H1 (cell line): ENCODE results near the gene SLC15A1. TPM values are rescaled to one million over a fixed set of nuclear protein-coding genes. Genes with fewer than 3 reads are reported as not detected.

Experiments
- CTCF ChIA-PET: fragments of 300-600 bp; sonication (Branson Sonifier 250); formaldehyde crosslinking; loops from one replicate; lab custom pipeline; 2021; ENCODE audit not compliant: partially characterized antibody; lab: Charles Lee
- POLR2A ChIA-PET: fragments of 300-600 bp; sonication (Branson Sonifier 250); formaldehyde crosslinking; loops from one replicate; lab custom pipeline; 2021; ENCODE audit warnings: inconsistent platforms; ENCODE audit not compliant: partially characterized antibody; lab: Charles Lee
- DNase-seq, 2 experiments: peaks; one replicate each; pipeline versions ENCODE4 v3.0.0 to v3.0.0-alpha.2; 2010 to 2022; ENCODE audit warnings: low spot score in 2 of 2, low read depth in 1 of 2, mixed read lengths in 1 of 2
- FAIRE-seq: peaks from 2 replicates; lab custom pipeline; 2011; peaks lifted over from hg19 to GRCh38; lab: Jason Lieb, UNC
- H2AFZ ChIP-seq: 2 replicates; pipeline ENCODE4 v1.8.1; 2012; ENCODE audit warnings: low read length, inconsistent platforms
- H2AK5ac ChIP-seq: 2 replicates; pipeline ENCODE4 v1.6.1; 2013; ENCODE audit warnings: low read depth, low read length
- H2BK120ac ChIP-seq: replicated peaks from 2 replicates; pipeline ENCODE3; 2013; ENCODE audit warnings: low read depth, low read length, inconsistent platforms
- H2BK12ac ChIP-seq: 2 replicates; pipeline ENCODE4 v1.6.1; 2013; ENCODE audit warnings: low read depth, low read length
- H2BK15ac ChIP-seq: 2 replicates; pipeline ENCODE4 v1.6.1; 2013; ENCODE audit warnings: low read length
- H2BK20ac ChIP-seq: 2 replicates; pipeline ENCODE4 v1.6.1; 2013; ENCODE audit warnings: low read length
- H2BK5ac ChIP-seq: 2 replicates; pipeline ENCODE4 v1.6.1; 2013; ENCODE audit warnings: low read depth, low read length
- H3K14ac ChIP-seq: 2 replicates; pipeline ENCODE4 v1.6.1; 2013; ENCODE audit warnings: inconsistent platforms; ENCODE audit not compliant: insufficient read length
- H3K18ac ChIP-seq: 2 replicates; pipeline ENCODE4 v1.6.1; 2013; ENCODE audit warnings: low read length; ENCODE audit errors: extremely low read depth
- H3K23ac ChIP-seq: 2 replicates; pipeline ENCODE4 v1.6.1; 2013; ENCODE audit warnings: inconsistent platforms; ENCODE audit not compliant: insufficient read length
- H3K23me2 ChIP-seq: 2 replicates; pipeline ENCODE4 v1.6.1; 2013; ENCODE audit warnings: low read depth, low read length
- H3K27ac ChIP-seq: 2 replicates; pipeline ENCODE4 v1.6.1; 2011; ENCODE audit warnings: low read depth, low read length, inconsistent platforms
- H3K27me3 ChIP-seq, 4 experiments: replicated peaks in 1 of 4; 1 replicate in 1 of 4; 2 replicates in 3 of 4; pipeline versions ENCODE4 v1.6.1 to v1.8.1; 2011 to 2013; ENCODE audit warnings: low read length in 3 of 4, mild to moderate bottlenecking in 3 of 4, inconsistent platforms in 2 of 4, mixed read lengths in 2 of 4, moderate library complexity in 1 of 4; ENCODE audit not compliant: control insufficient read depth in 3 of 4, insufficient read depth in 3 of 4; ENCODE audit errors: extremely low read depth in 1 of 4
- H3K36me3 ChIP-seq, 4 experiments: 2 replicates each; pipeline versions ENCODE4 v1.6.1 to v1.8.1; 2011 to 2013; ENCODE audit warnings: mild to moderate bottlenecking in 4 of 4, low read length in 3 of 4, moderate library complexity in 2 of 4, control low read depth in 1 of 4, inconsistent platforms in 1 of 4; ENCODE audit not compliant: insufficient read depth in 4 of 4, control insufficient read depth in 2 of 4
- H3K4ac ChIP-seq: replicated peaks from 2 replicates; pipeline ENCODE3; 2013; ENCODE audit warnings: low read length, low read depth, mixed read lengths, inconsistent platforms; ENCODE audit not compliant: insufficient read length
- H3K4me1 ChIP-seq, 4 experiments: replicated peaks in 1 of 4; 1 replicate in 1 of 4; 2 replicates in 3 of 4; pipeline versions ENCODE4 v1.6.1 to v1.8.1; 2011 to 2013; ENCODE audit warnings: low read length in 3 of 4, inconsistent platforms in 2 of 4, mixed read lengths in 1 of 4; ENCODE audit not compliant: insufficient read depth in 4 of 4, control insufficient read depth in 3 of 4
- H3K4me2 ChIP-seq, 2 experiments: 2 replicates each; pipeline versions ENCODE4 v1.6.1 to v1.8.1; 2011 to 2013; ENCODE audit warnings: low read depth in 2 of 2, low read length in 2 of 2, control low read depth in 1 of 2, inconsistent platforms in 1 of 2, mild to moderate bottlenecking in 1 of 2; ENCODE audit not compliant: insufficient read depth in 1 of 2
- H3K4me3 ChIP-seq, 4 experiments: fragments of 200-600, 300-600 bp in 1 of 4; sonication (generic), shearing (Covaris generic), sonication (Bioruptor Twin) in 1 of 4; 2 replicates each; pipeline versions ENCODE4 v1.5.1 to v1.8.1; 2011 to 2016; ENCODE audit warnings: low read length in 4 of 4, low read depth in 3 of 4, control low read depth in 2 of 4, inconsistent platforms in 2 of 4, mild to moderate bottlenecking in 2 of 4, mixed read lengths in 1 of 4, moderate library complexity in 1 of 4; ENCODE audit not compliant: insufficient read depth in 2 of 4; ENCODE audit errors: extremely low read depth in 1 of 4
- H3K56ac ChIP-seq: replicated peaks from 2 replicates; pipeline ENCODE3; 2013; ENCODE audit warnings: low read depth, mild to moderate bottlenecking, mixed read lengths, low read length, inconsistent platforms; ENCODE audit not compliant: insufficient read length
- H3K79me1 ChIP-seq: 2 replicates; pipeline ENCODE4 v1.6.1; 2013; ENCODE audit warnings: low read depth, low read length, control low read depth
- H3K79me2 ChIP-seq, 2 experiments: 2 replicates each; pipeline versions ENCODE4 v1.6.1 to v1.8.1; 2012 to 2013; ENCODE audit warnings: low read length in 2 of 2, mild to moderate bottlenecking in 2 of 2, inconsistent platforms in 1 of 2; ENCODE audit not compliant: insufficient read depth in 2 of 2, control insufficient read depth in 1 of 2
- H3K9ac ChIP-seq, 4 experiments: replicated peaks in 1 of 4; 1 replicate in 1 of 4; 2 replicates in 3 of 4; pipeline versions ENCODE4 v1.6.1 to v1.8.1; 2011 to 2013; ENCODE audit warnings: low read depth in 3 of 4, low read length in 3 of 4, control low read depth in 2 of 4, mild to moderate bottlenecking in 2 of 4, moderate library complexity in 2 of 4, inconsistent platforms in 1 of 4; ENCODE audit errors: extremely low read depth in 1 of 4
- H3K9me3 ChIP-seq, 2 experiments: 2 replicates each; pipeline versions ENCODE4 v1.6.1 to v1.8.1; 2012 to 2013; ENCODE audit warnings: mild to moderate bottlenecking in 2 of 2, moderate library complexity in 2 of 2, control low read depth in 1 of 2, inconsistent platforms in 1 of 2, low read depth in 1 of 2, low read length in 1 of 2, mixed read lengths in 1 of 2; ENCODE audit not compliant: insufficient read depth in 2 of 2
- H4K20me1 ChIP-seq, 2 experiments: replicated peaks in 1 of 2; 2 replicates each; pipeline versions ENCODE3 to v1.8.1; 2011 to 2013; ENCODE audit warnings: inconsistent platforms in 2 of 2, low read length in 2 of 2, mild to moderate bottlenecking in 1 of 2; ENCODE audit not compliant: insufficient read depth in 2 of 2, control insufficient read depth in 1 of 2
- H4K5ac ChIP-seq: 2 replicates; pipeline ENCODE4 v1.6.1; 2013; ENCODE audit warnings: low read length, low read depth, mixed read lengths, inconsistent platforms; ENCODE audit not compliant: insufficient read length
- H4K8ac ChIP-seq: 2 replicates; pipeline ENCODE4 v1.8.0; 2013; ENCODE audit warnings: mild to moderate bottlenecking, moderate library complexity, low read length, inconsistent platforms; ENCODE audit not compliant: insufficient read depth; ENCODE audit errors: extremely low read depth
- H4K91ac ChIP-seq: replicated peaks from 2 replicates; pipeline ENCODE3; 2013; ENCODE audit warnings: low read length, mixed read lengths, inconsistent platforms; ENCODE audit not compliant: insufficient read length
- NANOG ChIP-seq: IDR thresholded peaks from 2 replicates; pipeline ENCODE4 v1.6.1; 2011; ENCODE audit warnings: low read length, low read depth, mild to moderate bottlenecking, inconsistent platforms; ENCODE audit not compliant: insufficient read depth, poor library complexity, severe bottlenecking
- PHF8 ChIP-seq: fragments of 200-600 bp; sonication (generic); conservative IDR thresholded peaks from 2 replicates; pipeline ENCODE4 v1.7.1; 2012; ENCODE audit warnings: low read depth, mild to moderate bottlenecking, inconsistent platforms, low read length, moderate library complexity
- TEAD4 ChIP-seq: IDR thresholded peaks from 2 replicates; pipeline ENCODE4 v1.6.1; 2012; ENCODE audit warnings: low read depth, low read length, inconsistent platforms, mixed read lengths
- WGBS, 2 experiments: shearing (Covaris generic) in 1 of 2; methylation state at CpG; one replicate each; pipeline versions ENCODE4 v1.1.6 to v1.1.7; 2013 to 2015; ENCODE audit warnings: low lambda C conversion rate in 2 of 2, mixed read lengths in 2 of 2, inconsistent platforms in 1 of 2, low coverage in 1 of 2, missing lambda C conversion rate in 1 of 2; ENCODE audit not compliant: insufficient replicate concordance in 2 of 2, insufficient coverage in 1 of 2, insufficient read length in 1 of 2; ENCODE audit errors: extremely low coverage in 1 of 2, missing lambda C conversion rate in 1 of 2; 5-methylcytosine and 5-hydroxymethylcytosine counted together
- polyA plus RNA-seq, 7 experiments: library from polyadenylated mRNA; depleted of rRNA in 3 of 7; stranded (reverse) in 5 of 7; unstranded in 2 of 7; fragments of >200 nt in 5 of 7; fragments of 200-250 nt in 2 of 7; gene quantifications; 1 replicate in 5 of 7; 2 replicates in 1 of 7; 4 replicates in 1 of 7; pipeline versions ENCODE4 v1.2.1 to v1.2.3, GENCODE V29; 2011 to 2013; ENCODE audit warnings: missing spikeins in 2 of 7, mixed read lengths in 2 of 7
- total RNA-seq: library from RNA; stranded (reverse); fragmentation: NEBNext Ultra II Directional; extraction: Animal tissue kit (Norgen Biotek cat#: 25700); gene quantifications from 2 replicates; pipeline ENCODE4 v1.2.1, GENCODE V29; 2021

SLC15A1 gene
- total and polyA plus RNA-seq, 2 of the 8 experiments (the other 6 are each of a cell fraction or from before 2014, with no cell fraction given) = 1.3 to 2.4 TPM

DNA sequence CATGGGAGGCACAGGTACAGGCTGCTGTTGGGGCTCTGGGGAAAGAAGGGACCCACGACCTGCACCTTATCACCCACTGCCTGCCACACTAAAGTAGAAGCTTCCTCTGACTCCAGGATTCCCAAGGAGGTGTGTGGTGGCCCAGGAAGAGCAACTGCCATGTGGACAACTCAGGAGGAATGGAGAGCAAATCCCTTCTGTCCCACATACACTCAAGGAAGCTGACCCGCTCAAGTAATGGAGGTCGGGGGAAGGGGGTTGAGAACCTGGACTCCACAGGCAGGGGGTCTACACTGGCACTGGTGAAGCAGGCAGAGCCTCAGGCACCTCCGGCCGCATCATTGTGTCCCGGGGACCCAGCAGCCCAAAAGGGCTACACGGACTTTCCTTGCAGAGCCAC is 29.4 kb upstream of the SLC15A1 start:
- H3K27ac ChIP-seq = no peak overlapping the region
- H3K79me1 ChIP-seq = no peaks in the 10 kb centered on the region
- ChIA-PET POLR2A (no interaction called here), CTCF (interaction anchor here (0.8 to 4.6 kb wide), 3 partner anchors 8 to 39 kb away, joined by 3 to 22 read pairs (median 5); no protein-coding TSS in a partner anchor)
- H3K14ac ChIP-seq = no peak overlapping the region
- H3K4me1 ChIP-seq = no peaks in the 10 kb centered on the region
- H2BK120ac ChIP-seq = no peak overlapping the region
- no peak overlapping the region for H3K9ac ChIP-seq
- H3K56ac ChIP-seq = no peak overlapping the region
- H3K36me3 ChIP-seq = no peaks in the 10 kb centered on the region
- H4K91ac ChIP-seq = no peak overlapping the region
- 90% methylated on average over 7 of the region's 7 CpGs; no CpG with 5 or more reads in 1 of the 2 experiments for WGBS, 2 experiments
- H2BK15ac ChIP-seq = no peak overlapping the region
- no peak overlapping the region for H3K4me3 ChIP-seq
- H3K23me2 ChIP-seq = no peaks in the 10 kb centered on the region; the same call in 1 of the 2 replicates
- H3K79me2 ChIP-seq = no peaks in the 10 kb centered on the region
- H3K18ac ChIP-seq = no peak overlapping the region
- FAIRE-seq (no peak), DNase-seq (no peak)
- H3K23ac ChIP-seq = no peak overlapping the region
- no peak overlapping the region for H2BK5ac ChIP-seq
- H3K4me2 ChIP-seq = no peak overlapping the region
- H3K4ac ChIP-seq = no peak overlapping the region
- no peak overlapping the region for H2BK20ac ChIP-seq
- H2AK5ac ChIP-seq = no peak overlapping the region
- no peaks in the 10 kb centered on the region for H4K20me1 ChIP-seq
- H4K8ac ChIP-seq = no peak overlapping the region
- H3K9me3 ChIP-seq = no peaks in the 10 kb centered on the region
- no peak overlapping the region for H2AFZ ChIP-seq
- H2BK12ac ChIP-seq = no peak overlapping the region
- no peak overlapping the region for H4K5ac ChIP-seq
- no peaks in the 10 kb centered on the region for H3K27me3 ChIP-seq
- TF ChIP-seq PHF8 = no peak
- TF ChIP-seq TEAD4 = no peak
- TF ChIP-seq NANOG = no peak
